ENCODE results near the gene CLCNKB. TPM values are rescaled to one million over a fixed set of nuclear protein-coding genes. Genes with fewer than 3 reads are reported as not detected.
A peak's percentile ranks its signal among the peaks of the same experiment; 100 is the strongest.

CLCNKB gene
- total and polyA plus RNA-seq, 2 of the 4 experiments (the other 2 are of a cell fraction): 0.09 TPM; not detected in 1

DNA sequence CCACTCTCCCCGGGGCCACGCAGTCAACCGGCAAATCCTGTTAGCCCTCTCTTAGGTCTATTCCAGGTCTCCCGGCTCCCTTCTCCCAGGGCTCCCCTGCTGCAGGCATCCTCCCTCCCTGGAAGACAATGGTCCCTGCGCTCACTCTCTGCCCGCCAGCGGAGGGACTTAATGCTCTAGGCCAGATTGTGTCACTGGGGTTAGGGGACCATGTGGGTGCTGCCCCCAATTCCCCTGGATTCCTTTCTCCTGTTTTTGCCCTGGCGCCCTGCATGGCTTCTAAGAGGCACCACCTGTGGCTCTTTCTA lies 21.6 kb downstream of the CLCNKB start:
- Histone ChIP-seq H3K4me3 (ENCODE audit: insufficient read depth, low read depth, low read length) (no peak overlapping the region), H2BK15ac (ENCODE audit: low read depth, low read length) (no peak overlapping the region), H3K79me1 (ENCODE audit: low read depth in 1 of 2, low read length in 2 of 2) (no peaks in the 10 kb centered on the region), H4K20me1 (ENCODE audit: insufficient read depth, low read length) (no peaks in the 10 kb centered on the region; the same call in 1 of the 2 replicates), H3K18ac (ENCODE audit: low read depth, low read length) (no peak overlapping the region), H4K8ac (ENCODE audit: low read depth in 2 of 2, low read length in 2 of 2) (no peak overlapping the region), H3K9me3 (ENCODE audit: control insufficient read depth, insufficient read depth, low read length) (no peaks in the 10 kb centered on the region), H2BK120ac (ENCODE audit: low read depth, low read length) (no peak overlapping the region), H2BK20ac (ENCODE audit: low read depth, low read length) (no peak overlapping the region), H2AFZ (replicated peaks; ENCODE audit: low read length, poor library complexity) (no peak overlapping the region), H3K36me3 (ENCODE audit: control insufficient read depth, insufficient read depth, low read length) (no peaks in the 10 kb centered on the region), H3K27ac (ENCODE audit: insufficient read depth, low read length) (no peak overlapping the region), H3K56ac (ENCODE audit: extremely low read depth, insufficient read depth, low read length) (no peak overlapping the region), H4K5ac (ENCODE audit: low read depth, low read length) (no peak overlapping the region), H3K9me1 (ENCODE audit: insufficient read depth, low read length) (no peaks in the 10 kb centered on the region), H2AK5ac (ENCODE audit: low read depth, low read length) (no peak overlapping the region), H2AK9ac (replicated peaks; ENCODE audit: low read depth, low read length, poor library complexity) (peak overlapping the region; percentile 50), H3K14ac (replicated peaks; ENCODE audit: low read depth, low read length) (no peak overlapping the region), H3K4me1 (ENCODE audit: control insufficient read depth, insufficient read depth, low read length) (peaks cover 4% of the 10 kb centered on the region; the same call in 1 of the 2 replicates), H4K91ac (ENCODE audit: insufficient read depth, low read depth, low read length) (no peak overlapping the region), H2BK5ac (ENCODE audit: low read depth, low read length, poor library complexity, severe bottlenecking) (no peak overlapping the region), H3K23ac (ENCODE audit: low read depth, low read length) (no peak overlapping the region), H3K9ac (ENCODE audit: low read depth, low read length) (no peak overlapping the region), H3K27me3 (ENCODE audit: control insufficient read depth, insufficient read depth, low read length) (peaks cover 45% of the 10 kb centered on the region), H3K4me2 (ENCODE audit: low read depth, low read length) (no peak overlapping the region), H3K4ac (ENCODE audit: low read depth, low read length) (no peak overlapping the region)
- WGBS, 2 experiments (ENCODE audit: extremely low coverage in 2 of 2, insufficient read length in 1 of 2): 33% methylated on average over 4 of the region's 8 CpGs; no CpG with 5 or more reads in 1 of the 2 experiments
- no TSS peak for BruUV-seq (replicated peaks)
- DNase-seq (no peak), ATAC-seq (ENCODE audit: low read depth) (no peak)
- ChIA-PET POLR2A (ENCODE audit: unreplicated experiment) (no interaction called here), CTCF (interaction anchor here (1.3 kb wide), 1 partner anchor 9 kb away, joined by 4 read pairs; no protein-coding TSS in a partner anchor)
- TF ChIP-seq RAD21 (IDR thresholded peaks at IDR 0.05; ENCODE audit: low read length) (no peak), NFE2L2 (IDR thresholded peaks at IDR 0.05; ENCODE audit: low read depth, low read length) (no peak), MAZ (IDR thresholded peaks at IDR 0.05; ENCODE audit: borderline replicate concordance, low read depth, low read length) (no peak), RFX5 (IDR thresholded peaks at IDR 0.05; ENCODE audit: low read depth, low read length) (no peak), CHD1 (IDR thresholded peaks at IDR 0.05; ENCODE audit: low read depth, low read length) (no peak), CEBPB (IDR thresholded peaks at IDR 0.05; ENCODE audit: low read depth, low read length) (no peak), FOS (IDR thresholded peaks at IDR 0.05; ENCODE audit: low read depth, low read length) (no peak)
- TF ChIP-seq, protein P1, sequence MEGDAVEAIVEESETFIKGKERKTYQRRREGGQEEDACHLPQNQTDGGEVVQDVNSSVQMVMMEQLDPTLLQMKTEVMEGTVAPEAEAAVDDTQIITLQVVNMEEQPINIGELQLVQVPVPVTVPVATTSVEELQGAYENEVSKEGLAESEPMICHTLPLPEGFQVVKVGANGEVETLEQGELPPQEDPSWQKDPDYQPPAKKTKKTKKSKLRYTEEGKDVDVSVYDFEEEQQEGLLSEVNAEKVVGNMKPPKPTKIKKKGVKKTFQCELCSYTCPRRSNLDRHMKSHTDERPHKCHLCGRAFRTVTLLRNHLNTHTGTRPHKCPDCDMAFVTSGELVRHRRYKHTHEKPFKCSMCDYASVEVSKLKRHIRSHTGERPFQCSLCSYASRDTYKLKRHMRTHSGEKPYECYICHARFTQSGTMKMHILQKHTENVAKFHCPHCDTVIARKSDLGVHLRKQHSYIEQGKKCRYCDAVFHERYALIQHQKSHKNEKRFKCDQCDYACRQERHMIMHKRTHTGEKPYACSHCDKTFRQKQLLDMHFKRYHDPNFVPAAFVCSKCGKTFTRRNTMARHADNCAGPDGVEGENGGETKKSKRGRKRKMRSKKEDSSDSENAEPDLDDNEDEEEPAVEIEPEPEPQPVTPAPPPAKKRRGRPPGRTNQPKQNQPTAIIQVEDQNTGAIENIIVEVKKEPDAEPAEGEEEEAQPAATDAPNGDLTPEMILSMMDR (conservative IDR thresholded peaks at IDR 0.05; ENCODE audit: low read depth, low read length): no peak
- TF ChIP-seq, protein P2, sequence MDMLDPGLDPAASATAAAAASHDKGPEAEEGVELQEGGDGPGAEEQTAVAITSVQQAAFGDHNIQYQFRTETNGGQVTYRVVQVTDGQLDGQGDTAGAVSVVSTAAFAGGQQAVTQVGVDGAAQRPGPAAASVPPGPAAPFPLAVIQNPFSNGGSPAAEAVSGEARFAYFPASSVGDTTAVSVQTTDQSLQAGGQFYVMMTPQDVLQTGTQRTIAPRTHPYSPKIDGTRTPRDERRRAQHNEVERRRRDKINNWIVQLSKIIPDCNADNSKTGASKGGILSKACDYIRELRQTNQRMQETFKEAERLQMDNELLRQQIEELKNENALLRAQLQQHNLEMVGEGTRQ (IDR thresholded peaks at IDR 0.05; ENCODE audit: low read depth, low read length): no peak
- TF ChIP-seq, protein P3, sequence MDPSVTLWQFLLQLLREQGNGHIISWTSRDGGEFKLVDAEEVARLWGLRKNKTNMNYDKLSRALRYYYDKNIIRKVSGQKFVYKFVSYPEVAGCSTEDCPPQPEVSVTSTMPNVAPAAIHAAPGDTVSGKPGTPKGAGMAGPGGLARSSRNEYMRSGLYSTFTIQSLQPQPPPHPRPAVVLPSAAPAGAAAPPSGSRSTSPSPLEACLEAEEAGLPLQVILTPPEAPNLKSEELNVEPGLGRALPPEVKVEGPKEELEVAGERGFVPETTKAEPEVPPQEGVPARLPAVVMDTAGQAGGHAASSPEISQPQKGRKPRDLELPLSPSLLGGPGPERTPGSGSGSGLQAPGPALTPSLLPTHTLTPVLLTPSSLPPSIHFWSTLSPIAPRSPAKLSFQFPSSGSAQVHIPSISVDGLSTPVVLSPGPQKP (IDR thresholded peaks at IDR 0.05; ENCODE audit: borderline replicate concordance, low read depth, low read length): no peak
- in situ Hi-C loops (cut with MboI; ENCODE audit: low sequenced_read_pairs): no loop called here
- dilution Hi-C loops (cut with HindIII; ENCODE audit: low sequenced_read_pairs, unreplicated experiment): no loop called here
- intact Hi-C loops (cut with micrococcal nuclease): no loop called here
